HepG2 (cell line): ENCODE measurements around the gene CEACAM16. TPM values are rescaled to one million over a fixed set of nuclear protein-coding genes. Genes with fewer than 3 reads are reported as not detected.

Experiments used
- BRD4 ChIP-seq: sonication (generic); formaldehyde crosslinking; IDR thresholded peaks from 2 replicates; pipeline ENCODE4 v1.4.0; 2020; ENCODE audit warnings: missing genetic modification reagents
- EHMT2 ChIP-seq: fragments of 200-600 bp; sonication (generic); IDR thresholded peaks from 2 replicates; pipeline ENCODE4 v1.7.0; 2017; ENCODE audit warnings: antibody characterized with exemption, low read depth, low read length, borderline replicate concordance
- EZH2 ChIP-seq: conservative IDR thresholded peaks from 2 replicates; pipeline ENCODE4 v1.6.1; 2012; ENCODE audit warnings: mild to moderate bottlenecking, low read depth, low read length, moderate library complexity
- HES4 ChIP-seq: sonication (generic); formaldehyde crosslinking; IDR thresholded peaks from 2 replicates; pipeline ENCODE4 v1.9.0; 2021; ENCODE audit warnings: mild to moderate bottlenecking, missing genetic modification reagents, borderline replicate concordance
- KMT2A ChIP-seq: sonication (generic); formaldehyde crosslinking; IDR thresholded peaks from 2 replicates; pipeline ENCODE4 v1.4.0; 2020; ENCODE audit warnings: missing genetic modification reagents
- MIXL1 ChIP-seq: IDR thresholded peaks from 2 replicates; pipeline ENCODE4 v1.6.1; 2016
- MTA3 ChIP-seq: sonication (generic); formaldehyde crosslinking; IDR thresholded peaks from 2 replicates; pipeline ENCODE4 v1.4.0; 2020; ENCODE audit warnings: missing genetic modification reagents
- POLR2A ChIP-seq, 2 experiments: IDR thresholded peaks; 2 replicates each; pipeline ENCODE4 v1.6.1; 2011; ENCODE audit warnings: low read depth in 2 of 2, low read length in 2 of 2, mild to moderate bottlenecking in 1 of 2, moderate library complexity in 1 of 2; ENCODE audit not compliant: insufficient read depth in 1 of 2
- RNF2 ChIP-seq: fragments of 450-650 bp; conservative IDR thresholded peaks from 2 replicates; pipeline ENCODE4 v1.6.1; 2016; ENCODE audit warnings: low read depth
- ZBTB42 ChIP-seq: sonication (generic); formaldehyde crosslinking; IDR thresholded peaks from 2 replicates; pipeline ENCODE4 v1.5.0; 2020; ENCODE audit warnings: mild to moderate bottlenecking, missing genetic modification reagents
- ZBTB8A ChIP-seq: sonication (generic); formaldehyde crosslinking; IDR thresholded peaks from 2 replicates; pipeline ENCODE4 v1.4.0; 2020; ENCODE audit warnings: mild to moderate bottlenecking, low read depth, missing genetic modification reagents, borderline replicate concordance
- ZFP36L1 ChIP-seq: sonication (generic); formaldehyde crosslinking; IDR thresholded peaks from 2 replicates; pipeline ENCODE4 v1.8.0; 2022; ENCODE audit warnings: mild to moderate bottlenecking, missing genetic modification reagents, moderate library complexity
- ZNF382 ChIP-seq: sonication (generic); formaldehyde crosslinking; IDR thresholded peaks from 2 replicates; pipeline ENCODE4 v1.5.0; 2020; ENCODE audit warnings: missing genetic modification reagents, mild to moderate bottlenecking, borderline replicate concordance
- ZNF761 ChIP-seq: sonication (generic); formaldehyde crosslinking; conservative IDR thresholded peaks from 2 replicates; pipeline ENCODE4 v1.4.0; 2020; ENCODE audit warnings: mild to moderate bottlenecking, missing genetic modification reagents
- polyA plus RNA-seq, 8 experiments: library from polyadenylated mRNA; depleted of rRNA in 3 of 8; stranded (reverse) in 7 of 8; unstranded in 1 of 8; fragments of >200 nt; fragmentation: Illumina TruSeq in 4 of 8; extraction: Trizol in 4 of 8; gene quantifications; 2 replicates each; pipeline versions ENCODE4 v1.2.1 to v1.2.3, GENCODE V29; 2011 to 2016; ENCODE audit warnings: low read depth in 4 of 8, missing spikeins in 1 of 8, mixed read lengths in 1 of 8; ENCODE audit not compliant: insufficient read depth in 1 of 8
- total RNA-seq, 5 experiments: library from RNA; depleted of rRNA; stranded (reverse); fragments of >200 nt; fragmentation: Illumina TruSeq; extraction: Trizol; gene quantifications; 2 replicates each; pipeline ENCODE4 v1.2.3, GENCODE V29; 2016; ENCODE audit warnings: low read depth in 1 of 5
- TF ChIP-seq, protein P1 (sequence below): IDR thresholded peaks from 2 replicates; pipeline ENCODE4 v1.6.1; 2016; ENCODE audit warnings: low read depth
- TF ChIP-seq, protein P2 (sequence below): sonication (generic); formaldehyde crosslinking; IDR thresholded peaks from 2 replicates; pipeline ENCODE4 v1.5.1; 2020; ENCODE audit warnings: missing genetic modification reagents, mild to moderate bottlenecking, borderline replicate concordance
- TF ChIP-seq, protein P3 (sequence below): IDR thresholded peaks from 2 replicates; pipeline ENCODE4 v1.6.1; 2016
- TF ChIP-seq, protein P4 (sequence below): sonication (generic); formaldehyde crosslinking; IDR thresholded peaks from 2 replicates; pipeline ENCODE4 v1.4.0; 2020; ENCODE audit warnings: mild to moderate bottlenecking, missing genetic modification reagents
- TF ChIP-seq, protein P5 (sequence below): sonication (generic); formaldehyde crosslinking; IDR thresholded peaks from 2 replicates; pipeline ENCODE4 v1.8.0; 2022; ENCODE audit warnings: mild to moderate bottlenecking, missing genetic modification reagents, moderate library complexity

CEACAM16 gene
- total and polyA plus RNA-seq, 2 of the 13 experiments (the other 11 are each of a cell fraction or from before 2014, with no cell fraction given), result not detected

DNA sequence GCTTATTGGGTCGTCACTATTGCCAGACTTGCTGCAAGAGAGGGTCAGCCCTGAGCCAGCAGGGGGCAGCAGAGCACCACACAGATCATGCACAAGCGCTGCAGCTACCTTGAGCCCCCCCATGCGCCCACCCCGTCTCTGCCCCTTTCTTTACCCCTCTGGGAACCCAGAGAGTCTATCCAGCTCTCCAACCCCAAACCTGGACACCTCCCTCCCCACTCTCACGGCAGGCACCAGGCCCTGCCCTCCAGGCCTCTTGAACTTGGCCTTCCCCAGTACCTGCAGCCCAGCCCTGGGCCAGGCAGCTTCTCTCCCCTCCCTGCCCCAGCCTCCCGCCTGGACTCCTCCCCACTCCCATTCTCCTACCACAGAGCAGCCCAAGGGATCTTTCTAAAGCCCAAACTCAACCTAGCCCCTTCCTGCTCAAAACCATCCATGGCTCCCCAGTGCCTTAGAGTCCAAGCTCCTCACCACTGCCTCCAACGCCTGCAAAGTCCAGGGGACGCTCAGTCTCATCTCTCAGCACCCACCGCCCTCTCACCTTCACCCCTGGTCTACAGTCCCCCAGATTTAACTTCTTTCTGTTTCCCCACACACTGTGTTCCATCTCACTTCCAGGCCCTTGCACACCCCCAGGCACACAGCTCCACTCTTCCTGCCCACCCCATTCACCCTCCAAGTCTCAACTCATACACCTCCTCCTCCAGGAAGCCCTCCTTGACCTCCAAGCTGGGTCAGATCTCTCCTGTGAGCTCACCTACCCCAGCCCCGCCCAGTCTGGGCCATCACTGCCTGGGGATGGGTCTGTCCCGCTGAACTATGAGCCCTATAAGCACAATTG lies 9.4 kb upstream of the CEACAM16 start (continued):
- no peak for TF ChIP-seq ZNF761 (CRISPR knock-in tag)
- no peak for TF ChIP-seq ZFP36L1 (CRISPR knock-in tag)
- TF ChIP-seq HES4, result no peak
- TF ChIP-seq, protein P1, sequence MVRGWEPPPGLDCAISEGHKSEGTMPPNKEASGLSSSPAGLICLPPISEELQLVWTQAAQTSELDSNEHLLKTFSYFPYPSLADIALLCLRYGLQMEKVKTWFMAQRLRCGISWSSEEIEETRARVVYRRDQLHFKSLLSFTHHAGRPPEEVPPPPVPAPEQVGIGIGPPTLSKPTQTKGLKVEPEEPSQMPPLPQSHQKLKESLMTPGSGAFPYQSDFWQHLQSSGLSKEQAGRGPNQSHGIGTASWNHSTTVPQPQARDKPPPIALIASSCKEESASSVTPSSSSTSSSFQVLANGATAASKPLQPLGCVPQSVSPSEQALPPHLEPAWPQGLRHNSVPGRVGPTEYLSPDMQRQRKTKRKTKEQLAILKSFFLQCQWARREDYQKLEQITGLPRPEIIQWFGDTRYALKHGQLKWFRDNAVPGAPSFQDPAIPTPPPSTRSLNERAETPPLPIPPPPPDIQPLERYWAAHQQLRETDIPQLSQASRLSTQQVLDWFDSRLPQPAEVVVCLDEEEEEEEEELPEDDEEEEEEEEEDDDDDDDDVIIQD (CRISPR knock-in tag), result no peak; the same call in 1 of the 2 replicates
- TF ChIP-seq BRD4 (CRISPR knock-in tag), result no peak
- TF ChIP-seq, protein P2, sequence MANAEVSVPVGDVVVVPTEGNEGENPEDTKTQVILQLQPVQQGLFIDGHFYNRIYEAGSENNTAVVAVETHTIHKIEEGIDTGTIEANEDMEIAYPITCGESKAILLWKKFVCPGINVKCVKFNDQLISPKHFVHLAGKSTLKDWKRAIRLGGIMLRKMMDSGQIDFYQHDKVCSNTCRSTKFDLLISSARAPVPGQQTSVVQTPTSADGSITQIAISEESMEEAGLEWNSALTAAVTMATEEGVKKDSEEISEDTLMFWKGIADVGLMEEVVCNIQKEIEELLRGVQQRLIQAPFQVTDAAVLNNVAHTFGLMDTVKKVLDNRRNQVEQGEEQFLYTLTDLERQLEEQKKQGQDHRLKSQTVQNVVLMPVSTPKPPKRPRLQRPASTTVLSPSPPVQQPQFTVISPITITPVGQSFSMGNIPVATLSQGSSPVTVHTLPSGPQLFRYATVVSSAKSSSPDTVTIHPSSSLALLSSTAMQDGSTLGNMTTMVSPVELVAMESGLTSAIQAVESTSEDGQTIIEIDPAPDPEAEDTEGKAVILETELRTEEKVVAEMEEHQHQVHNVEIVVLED (CRISPR knock-in tag), result 0 out of 2 replicates have a peak, but pooled peaks have one; percentile 28
- TF ChIP-seq ZNF382 (CRISPR knock-in tag), result no peak
- TF ChIP-seq, protein P3, sequence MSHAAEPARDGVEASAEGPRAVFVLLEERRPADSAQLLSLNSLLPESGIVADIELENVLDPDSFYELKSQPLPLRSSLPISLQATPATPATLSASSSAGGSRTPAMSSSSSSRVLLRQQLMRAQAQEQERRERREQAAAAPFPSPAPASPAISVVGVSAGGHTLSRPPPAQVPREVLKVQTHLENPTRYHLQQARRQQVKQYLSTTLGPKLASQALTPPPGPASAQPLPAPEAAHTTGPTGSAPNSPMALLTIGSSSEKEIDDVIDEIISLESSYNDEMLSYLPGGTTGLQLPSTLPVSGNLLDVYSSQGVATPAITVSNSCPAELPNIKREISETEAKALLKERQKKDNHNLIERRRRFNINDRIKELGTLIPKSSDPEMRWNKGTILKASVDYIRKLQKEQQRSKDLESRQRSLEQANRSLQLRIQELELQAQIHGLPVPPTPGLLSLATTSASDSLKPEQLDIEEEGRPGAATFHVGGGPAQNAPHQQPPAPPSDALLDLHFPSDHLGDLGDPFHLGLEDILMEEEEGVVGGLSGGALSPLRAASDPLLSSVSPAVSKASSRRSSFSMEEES (CRISPR knock-in tag), result no peak
- no peak for TF ChIP-seq ZBTB42 (CRISPR knock-in tag)
- no peak for TF ChIP-seq MIXL1
- TF ChIP-seq KMT2A (CRISPR knock-in tag), result no peak
- no peak for TF ChIP-seq RNF2
- no peak for TF ChIP-seq EZH2
- TF ChIP-seq MTA3 (CRISPR knock-in tag), result no peak
- TF ChIP-seq, protein P4, sequence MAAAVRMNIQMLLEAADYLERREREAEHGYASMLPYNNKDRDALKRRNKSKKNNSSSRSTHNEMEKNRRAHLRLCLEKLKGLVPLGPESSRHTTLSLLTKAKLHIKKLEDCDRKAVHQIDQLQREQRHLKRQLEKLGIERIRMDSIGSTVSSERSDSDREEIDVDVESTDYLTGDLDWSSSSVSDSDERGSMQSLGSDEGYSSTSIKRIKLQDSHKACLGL (CRISPR knock-in tag), result no peak
- no peak for TF ChIP-seq ZBTB8A (CRISPR knock-in tag)
- TF ChIP-seq POLR2A (IDR thresholded peaks at IDR 0.05; ENCODE audit: insufficient read depth in 1 of 2, low read depth in 2 of 2, low read length in 2 of 2), result no peak
- no peak for TF ChIP-seq EHMT2
- TF ChIP-seq, protein P5, sequence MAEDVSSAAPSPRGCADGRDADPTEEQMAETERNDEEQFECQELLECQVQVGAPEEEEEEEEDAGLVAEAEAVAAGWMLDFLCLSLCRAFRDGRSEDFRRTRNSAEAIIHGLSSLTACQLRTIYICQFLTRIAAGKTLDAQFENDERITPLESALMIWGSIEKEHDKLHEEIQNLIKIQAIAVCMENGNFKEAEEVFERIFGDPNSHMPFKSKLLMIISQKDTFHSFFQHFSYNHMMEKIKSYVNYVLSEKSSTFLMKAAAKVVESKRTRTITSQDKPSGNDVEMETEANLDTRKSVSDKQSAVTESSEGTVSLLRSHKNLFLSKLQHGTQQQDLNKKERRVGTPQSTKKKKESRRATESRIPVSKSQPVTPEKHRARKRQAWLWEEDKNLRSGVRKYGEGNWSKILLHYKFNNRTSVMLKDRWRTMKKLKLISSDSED (CRISPR knock-in tag), result no peak
